K562 treated with DMSO at 1 percent for 24 hours (cell line): ENCODE measurements around the gene SANBR. TPM values are rescaled to one million over a fixed set of nuclear protein-coding genes. Genes with fewer than 3 reads are reported as not detected.

Source experiments
- total RNA-seq: library from RNA; unstranded; fragments of 300-600 nt; gene quantifications from 2 replicates; pipeline ENCODE4 v1.2.3, GENCODE V29; 2022; ENCODE audit warnings: low read depth; ENCODE audit not compliant: insufficient read depth

The SANBR gene
- 4.9 and 5.8 TPM in 2 replicates for total RNA-seq

DNA sequence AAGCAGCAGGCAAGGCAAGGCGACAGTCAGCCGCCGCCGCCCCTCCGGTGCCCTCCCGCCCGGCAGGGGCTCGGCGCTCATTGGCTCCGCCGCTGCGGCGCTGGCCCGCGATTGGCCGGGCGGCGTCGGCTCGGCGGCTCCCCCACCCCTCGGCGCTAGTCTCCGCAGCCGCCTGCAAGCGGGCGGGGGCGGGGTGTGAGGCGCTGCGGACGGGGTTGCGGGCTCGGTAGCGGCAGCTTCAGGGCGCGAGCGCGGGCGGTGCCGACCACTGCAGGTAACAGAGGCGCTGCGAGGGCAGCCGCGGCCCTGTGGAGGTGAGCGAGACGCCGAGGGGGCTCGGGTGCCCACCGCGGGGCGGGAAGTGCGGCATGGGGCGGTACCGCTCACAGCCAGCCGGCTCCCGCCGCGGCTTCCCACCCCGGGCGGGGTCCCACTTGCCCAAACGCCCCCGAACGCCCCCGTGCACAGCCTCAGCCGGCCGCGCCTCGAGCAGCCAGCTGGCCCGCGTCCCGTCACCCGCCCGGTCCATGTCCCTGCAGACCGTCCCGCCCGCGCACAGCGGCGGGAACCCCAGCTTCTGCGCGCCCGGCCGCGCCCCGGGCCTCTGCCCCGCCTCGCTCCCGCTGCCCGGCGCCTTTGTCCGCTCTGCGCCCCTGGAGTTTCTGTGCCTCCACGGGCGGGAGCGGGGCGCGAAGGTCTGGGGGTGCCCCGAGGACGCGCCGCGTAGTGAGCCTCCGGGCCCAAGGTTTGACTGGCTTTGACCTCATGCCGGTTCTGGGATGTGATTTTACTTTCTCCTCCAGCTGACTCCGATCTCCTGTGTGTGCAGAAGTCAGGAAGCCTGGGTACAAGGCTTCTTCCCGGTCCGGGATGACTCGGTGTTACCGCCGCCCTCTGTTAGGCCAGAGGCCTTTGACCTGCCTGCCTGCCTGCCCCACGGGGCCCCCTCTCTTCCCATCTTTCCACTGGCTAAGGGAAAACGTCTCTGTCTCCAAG lies at the start of gene SANBR:
TSS of gene SANBR (plus strand) at position 158 of the 996 bp plus-strand sequence. CDS start 4,480 bp downstream, outside the sequence.

GRCh38 chr2:61017556-61018317 lies 47.9 kb upstream of the SANBR start, which contains the start of the genes PEX13 and PUS10:
Gene PEX13, plus strand, starts transcription at chr2:61017720. Its CDS starts 40 bp downstream, at chr2:61017760.
Gene PUS10, minus strand, starts transcription at chr2:61018255. Its CDS starts 6,365 bp downstream, at chr2:61011890.

Other genes starting within 250 kb of the SANBR start
- 3.6 and 4.0 TPM in 2 replicates for gene REL, start 184.3 kb upstream of the SANBR start, total RNA-seq
- 7.1 and 9.2 TPM in 2 replicates for gene PEX13, start 48.2 kb upstream of the SANBR start, total RNA-seq
- gene PUS10, start 47.6 kb upstream of the SANBR start, total RNA-seq = 2.7 and 5.1 TPM in 2 replicates
- not detected in 2 replicates for gene C2orf74, start 96.3 kb downstream of the SANBR start, total RNA-seq